A549 (cell line): Measurements from ENCODE around the gene ZNF423. TPM values are rescaled to one million over a fixed set of nuclear protein-coding genes. Genes with fewer than 3 reads are reported as not detected.

Source experiments
- ATAC-seq, 2 experiments: fragments of 200-7000 bp in 1 of 2; fragments of >200 bp in 1 of 2; cut with Nextera tagmentation in 1 of 2; cut with Tn5 transposase in 1 of 2; 3 replicates each; pipeline versions ENCODE4 v1.8.0 to v1.9.1; 2018 to 2020; ENCODE audit warnings: mild to moderate bottlenecking in 1 of 2, moderate library complexity in 1 of 2
- CTCF ChIA-PET: fragments of 300-600 bp; sonication (Branson Sonifier 250); formaldehyde crosslinking; extraction: SDS; loops from one replicate; lab custom pipeline; 2021; ENCODE audit warnings: antibody characterized with exemption, inconsistent platforms; lab: Yijun Ruan, JAX
- POLR2A ChIA-PET: fragments of 350-600 bp; formaldehyde crosslinking; extraction: SDS; loops from one replicate; lab custom pipeline; 2021; ENCODE audit warnings: antibody characterized with exemption, inconsistent platforms; lab: Yijun Ruan, JAX
- DNase-seq, 2 experiments: peaks; one replicate each; pipeline versions ENCODE4 v3.0.0 to v3.0.0-alpha.2; 2011 to 2016; ENCODE audit warnings: low read depth in 1 of 2, low spot score in 1 of 2
- FAIRE-seq: peaks from 2 replicates; lab custom pipeline; 2011; peaks lifted over from hg19 to GRCh38; lab: Jason Lieb, UNC
- H3K27ac ChIP-seq, 2 experiments: fragments of >200 bp; sonication (Bioruptor Twin); formaldehyde crosslinking; 3 replicates each; pipeline ENCODE4 v1.5.1; 2016 to 2017
- H3K4me1 ChIP-seq: fragments of >200 bp; sonication (Bioruptor Twin); formaldehyde crosslinking; 3 replicates; pipeline ENCODE4 v1.6.1; 2016
- H3K4me2 ChIP-seq: fragments of >200 bp; sonication (Bioruptor Twin); formaldehyde crosslinking; 3 replicates; pipeline ENCODE4 v1.6.1; 2016
- H3K4me3 ChIP-seq: fragments of >200 bp; sonication (Bioruptor Twin); formaldehyde crosslinking; 3 replicates; pipeline ENCODE4 v1.5.1; 2016
- H3K9me3 ChIP-seq: fragments of >200 bp; sonication (Bioruptor Twin); formaldehyde crosslinking; 3 replicates; pipeline ENCODE4 v1.6.1; 2016
- BHLHE40 ChIP-seq: IDR thresholded peaks from 2 replicates; pipeline ENCODE4 v1.6.1; 2012; ENCODE audit warnings: low read depth, low read length, inconsistent platforms
- CBX8 ChIP-seq: fragments of 200-600 bp; sonication (generic); IDR thresholded peaks from 2 replicates; pipeline ENCODE4 v1.6.1; 2016
- CEBPB ChIP-seq, 2 experiments: fragments of >200 bp in 1 of 2; sonication (Bioruptor Twin) in 1 of 2; formaldehyde crosslinking in 1 of 2; IDR thresholded peaks; 2 replicates each; pipeline ENCODE4 v1.6.1; 2012 to 2016
- CHD4 ChIP-seq: fragments of 200-600 bp; sonication (generic); IDR thresholded peaks from 2 replicates; pipeline ENCODE4 v1.6.1; 2016; ENCODE audit warnings: antibody characterized with exemption, mild to moderate bottlenecking, borderline replicate concordance
- EHF ChIP-seq: fragments of 250-450 bp; sonication (Bioruptor Pico); IDR thresholded peaks from 2 replicates; pipeline ENCODE4 v1.5.0; 2020; ENCODE audit warnings: mild to moderate bottlenecking
- ESRRA ChIP-seq: fragments of 150-350 bp; IDR thresholded peaks from 2 replicates; pipeline ENCODE4 v1.6.1; 2014; ENCODE audit warnings: mild to moderate bottlenecking, low read length, borderline replicate concordance
- JUNB ChIP-seq: fragments of >200 bp; sonication (Bioruptor Twin); formaldehyde crosslinking; IDR thresholded peaks from 2 replicates; pipeline ENCODE4 v1.6.1; 2016
- NFE2L2 ChIP-seq: fragments of 150-350 bp; conservative IDR thresholded peaks from 2 replicates; pipeline ENCODE4 v1.6.1; 2014; ENCODE audit warnings: low read length
- NR3C1 ChIP-seq: fragments of >200 bp; sonication (Bioruptor Twin); formaldehyde crosslinking; IDR thresholded peaks from 3 replicates; pipeline ENCODE4 v1.6.1; 2017
- RAD21 ChIP-seq, 2 experiments: fragments of >200 bp in 1 of 2; sonication (Bioruptor Twin) in 1 of 2; formaldehyde crosslinking in 1 of 2; IDR thresholded peaks in 1 of 2; conservative IDR thresholded peaks in 1 of 2; 2 replicates in 1 of 2; 3 replicates in 1 of 2; pipeline ENCODE4 v1.6.1; 2012 to 2018; ENCODE audit warnings: inconsistent platforms in 1 of 2
- TP53 ChIP-seq: fragments of 250-450 bp; sonication (Bioruptor Pico); IDR thresholded peaks from 2 replicates; pipeline ENCODE4 v1.5.0; 2021; ENCODE audit warnings: mild to moderate bottlenecking, moderate library complexity
- ZFP36 ChIP-seq: fragments of 450-650 bp; IDR thresholded peaks from 2 replicates; pipeline ENCODE4 v1.6.1; 2014; ENCODE audit warnings: borderline replicate concordance; ENCODE audit not compliant: partially characterized antibody
- WGBS: methylation state at CpG from one replicate; pipeline ENCODE4 v1.1.6; 2017; ENCODE audit errors: missing lambda C conversion rate; 5-methylcytosine and 5-hydroxymethylcytosine counted together
- polyA plus RNA-seq, 4 experiments: library from polyadenylated mRNA; depleted of rRNA in 3 of 4; stranded (reverse); fragments of >200 nt; fragmentation: RNase III in 1 of 4; extraction: RNeasy Plus Mini Kit Qiagen cat#74134 plus additional on column Dnase treatment in 1 of 4; gene quantifications; 2 replicates in 3 of 4; 3 replicates in 1 of 4; pipeline ENCODE4 v1.2.3, GENCODE V29; 2011 to 2017
- TF ChIP-seq, protein P1 (sequence below): IDR thresholded peaks from 2 replicates; pipeline ENCODE4 v1.6.1; 2012
- TF ChIP-seq, protein P2 (sequence below): fragments of 250-450 bp; sonication (Bioruptor Pico); IDR thresholded peaks from 2 replicates; pipeline ENCODE4 v1.5.0; 2021; ENCODE audit warnings: mild to moderate bottlenecking, moderate library complexity, borderline replicate concordance
- TF ChIP-seq, protein P3 (sequence below): fragments of 200-600 bp; sonication (generic); IDR thresholded peaks from 2 replicates; pipeline ENCODE4 v1.6.1; 2016; ENCODE audit warnings: antibody characterized with exemption, mild to moderate bottlenecking, moderate library complexity
- TF ChIP-seq, protein P4 (sequence below): fragments of 250-450 bp; sonication (Bioruptor Pico); IDR thresholded peaks from 2 replicates; pipeline ENCODE4 v1.5.0; 2020; ENCODE audit warnings: low read depth, mild to moderate bottlenecking, moderate library complexity
- TF ChIP-seq, protein P5 (sequence below): fragments of 150-350 bp; IDR thresholded peaks from 2 replicates; pipeline ENCODE4 v1.6.1; 2014; ENCODE audit warnings: low read depth, mild to moderate bottlenecking, low read length

ZNF423 gene
- polyA plus RNA-seq, 2 of the 4 experiments (the other 2 are of a cell fraction), result 0.04 to 0.10 TPM

DNA sequence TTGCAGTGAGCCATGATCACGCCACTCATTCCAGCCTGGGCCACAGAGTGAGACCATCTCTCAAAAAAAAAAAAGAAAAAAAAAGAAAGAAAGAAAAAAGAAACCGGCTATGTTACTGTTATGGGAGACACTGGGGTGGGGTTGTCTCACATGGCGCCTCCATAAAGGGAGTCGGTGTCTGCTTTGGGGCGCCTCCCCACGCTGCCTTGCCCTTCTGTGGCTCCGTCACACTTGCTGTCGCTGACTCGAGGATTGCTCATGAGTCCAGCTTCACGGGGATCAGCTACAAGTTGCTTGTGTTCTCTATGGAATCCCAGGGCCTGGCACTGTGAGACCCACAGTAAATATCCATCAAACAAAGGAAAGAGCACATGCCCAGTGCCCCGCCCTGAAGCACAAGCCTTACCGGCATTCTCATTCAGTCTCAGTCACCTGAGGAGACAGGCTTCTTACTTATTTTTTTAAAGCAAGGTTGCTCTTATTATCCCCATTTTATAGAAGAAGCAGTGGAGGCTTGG lies 40.6 kb upstream of the ZNF423 start:
- Histone ChIP-seq H3K4me3 (no peak overlapping the region), H3K4me1 (no peaks in the 10 kb centered on the region), H3K27ac (no peak overlapping the region), H3K4me2 (no peak overlapping the region), H3K9me3 (no peaks in the 10 kb centered on the region)
- TF ChIP-seq ZFP36 (no peak), TP53 (CRISPR knock-in tag) (no peak), EHF (CRISPR knock-in tag) (no peak), ESRRA (no peak), NFE2L2 (no peak)
- TF ChIP-seq, protein P1, sequence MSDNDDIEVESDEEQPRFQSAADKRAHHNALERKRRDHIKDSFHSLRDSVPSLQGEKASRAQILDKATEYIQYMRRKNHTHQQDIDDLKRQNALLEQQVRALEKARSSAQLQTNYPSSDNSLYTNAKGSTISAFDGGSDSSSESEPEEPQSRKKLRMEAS, result no peak
- TF ChIP-seq, protein P2, sequence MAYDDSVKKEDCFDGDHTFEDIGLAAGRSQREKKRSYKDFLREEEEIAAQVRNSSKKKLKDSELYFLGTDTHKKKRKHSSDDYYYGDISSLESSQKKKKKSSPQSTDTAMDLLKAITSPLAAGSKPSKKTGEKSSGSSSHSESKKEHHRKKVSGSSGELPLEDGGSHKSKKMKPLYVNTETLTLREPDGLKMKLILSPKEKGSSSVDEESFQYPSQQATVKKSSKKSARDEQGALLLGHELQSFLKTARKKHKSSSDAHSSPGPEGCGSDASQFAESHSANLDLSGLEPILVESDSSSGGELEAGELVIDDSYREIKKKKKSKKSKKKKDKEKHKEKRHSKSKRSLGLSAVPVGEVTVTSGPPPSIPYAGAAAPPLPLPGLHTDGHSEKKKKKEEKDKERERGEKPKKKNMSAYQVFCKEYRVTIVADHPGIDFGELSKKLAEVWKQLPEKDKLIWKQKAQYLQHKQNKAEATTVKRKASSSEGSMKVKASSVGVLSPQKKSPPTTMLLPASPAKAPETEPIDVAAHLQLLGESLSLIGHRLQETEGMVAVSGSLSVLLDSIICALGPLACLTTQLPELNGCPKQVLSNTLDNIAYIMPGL (CRISPR knock-in tag), result no peak
- TF ChIP-seq, protein P3, sequence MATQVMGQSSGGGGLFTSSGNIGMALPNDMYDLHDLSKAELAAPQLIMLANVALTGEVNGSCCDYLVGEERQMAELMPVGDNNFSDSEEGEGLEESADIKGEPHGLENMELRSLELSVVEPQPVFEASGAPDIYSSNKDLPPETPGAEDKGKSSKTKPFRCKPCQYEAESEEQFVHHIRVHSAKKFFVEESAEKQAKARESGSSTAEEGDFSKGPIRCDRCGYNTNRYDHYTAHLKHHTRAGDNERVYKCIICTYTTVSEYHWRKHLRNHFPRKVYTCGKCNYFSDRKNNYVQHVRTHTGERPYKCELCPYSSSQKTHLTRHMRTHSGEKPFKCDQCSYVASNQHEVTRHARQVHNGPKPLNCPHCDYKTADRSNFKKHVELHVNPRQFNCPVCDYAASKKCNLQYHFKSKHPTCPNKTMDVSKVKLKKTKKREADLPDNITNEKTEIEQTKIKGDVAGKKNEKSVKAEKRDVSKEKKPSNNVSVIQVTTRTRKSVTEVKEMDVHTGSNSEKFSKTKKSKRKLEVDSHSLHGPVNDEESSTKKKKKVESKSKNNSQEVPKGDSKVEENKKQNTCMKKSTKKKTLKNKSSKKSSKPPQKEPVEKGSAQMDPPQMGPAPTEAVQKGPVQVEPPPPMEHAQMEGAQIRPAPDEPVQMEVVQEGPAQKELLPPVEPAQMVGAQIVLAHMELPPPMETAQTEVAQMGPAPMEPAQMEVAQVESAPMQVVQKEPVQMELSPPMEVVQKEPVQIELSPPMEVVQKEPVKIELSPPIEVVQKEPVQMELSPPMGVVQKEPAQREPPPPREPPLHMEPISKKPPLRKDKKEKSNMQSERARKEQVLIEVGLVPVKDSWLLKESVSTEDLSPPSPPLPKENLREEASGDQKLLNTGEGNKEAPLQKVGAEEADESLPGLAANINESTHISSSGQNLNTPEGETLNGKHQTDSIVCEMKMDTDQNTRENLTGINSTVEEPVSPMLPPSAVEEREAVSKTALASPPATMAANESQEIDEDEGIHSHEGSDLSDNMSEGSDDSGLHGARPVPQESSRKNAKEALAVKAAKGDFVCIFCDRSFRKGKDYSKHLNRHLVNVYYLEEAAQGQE, result no peak
- ChIA-PET POLR2A (no interaction called here), CTCF (interaction anchor here (3.1 kb wide), 1 partner anchor 39 kb away, joined by 11 read pairs; the partner anchor contains the start of gene ZNF423)
- 49% methylated on average over 12 of the region's 12 CpGs for WGBS
- FAIRE-seq (no peak), ATAC-seq (no peak), DNase-seq (no peak)

DNA sequence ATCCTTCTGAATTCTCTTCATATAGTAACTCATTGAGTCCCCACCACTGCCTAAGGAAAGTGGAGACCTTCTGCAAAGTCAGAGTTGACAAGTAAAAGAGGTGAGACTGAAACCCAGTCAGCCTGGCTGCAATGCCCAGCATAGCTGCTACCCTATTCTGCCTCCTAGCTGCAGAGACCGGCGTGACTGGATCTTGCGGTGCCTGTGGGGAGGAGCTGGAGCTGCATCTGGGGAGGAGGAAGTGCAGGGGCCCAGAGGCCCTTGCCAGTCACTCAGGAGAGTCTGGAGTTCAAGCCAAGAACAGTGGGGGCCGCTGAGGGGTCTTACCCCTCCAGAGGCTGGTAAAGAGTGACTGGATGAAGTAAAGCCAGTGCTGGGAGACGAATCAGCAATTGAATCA lies 35.0 kb upstream of the ZNF423 start:
- peak in 1 of 2 experiments; percentile 15 for DNase-seq
- ChIA-PET CTCF (interaction anchor here (0.9 to 5.9 kb wide), 4 partner anchors 14 to 34 kb away, joined by 3 to 36 read pairs (median 6); no protein-coding TSS in a partner anchor), POLR2A (no interaction called here)
- Histone ChIP-seq H3K4me1 (no peaks in the 10 kb centered on the region), H3K9me3 (peaks cover 13% of the 10 kb centered on the region; the same call in 2 of the 3 replicates), H3K27ac (no peak overlapping the region), H3K4me3 (no peak overlapping the region), H3K4me2 (no peak overlapping the region)
- 37% methylated on average over 5 of the region's 5 CpGs for WGBS
- peak in 1 of 2 experiments; percentile 50; a peak in 2 of 6 replicates for ATAC-seq
- FAIRE-seq, result no peak
- no peak for TF ChIP-seq BHLHE40
- no peak for TF ChIP-seq ZFP36
- TF ChIP-seq, protein P4, sequence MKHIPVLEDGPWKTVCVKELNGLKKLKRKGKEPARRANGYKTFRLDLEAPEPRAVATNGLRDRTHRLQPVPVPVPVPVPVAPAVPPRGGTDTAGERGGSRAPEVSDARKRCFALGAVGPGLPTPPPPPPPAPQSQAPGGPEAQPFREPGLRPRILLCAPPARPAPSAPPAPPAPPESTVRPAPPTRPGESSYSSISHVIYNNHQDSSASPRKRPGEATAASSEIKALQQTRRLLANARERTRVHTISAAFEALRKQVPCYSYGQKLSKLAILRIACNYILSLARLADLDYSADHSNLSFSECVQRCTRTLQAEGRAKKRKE, result no peak
- TF ChIP-seq RAD21 (conservative IDR thresholded peaks at IDR 0.05 in 1 of 2, IDR thresholded peaks at IDR 0.05 in 1 of 2), result no peak
- no peak for TF ChIP-seq CBX8
- TF ChIP-seq CEBPB (IDR thresholded peaks at IDR 0.05), result no peak
- TF ChIP-seq TP53 (CRISPR knock-in tag), result no peak
- TF ChIP-seq, protein P5, sequence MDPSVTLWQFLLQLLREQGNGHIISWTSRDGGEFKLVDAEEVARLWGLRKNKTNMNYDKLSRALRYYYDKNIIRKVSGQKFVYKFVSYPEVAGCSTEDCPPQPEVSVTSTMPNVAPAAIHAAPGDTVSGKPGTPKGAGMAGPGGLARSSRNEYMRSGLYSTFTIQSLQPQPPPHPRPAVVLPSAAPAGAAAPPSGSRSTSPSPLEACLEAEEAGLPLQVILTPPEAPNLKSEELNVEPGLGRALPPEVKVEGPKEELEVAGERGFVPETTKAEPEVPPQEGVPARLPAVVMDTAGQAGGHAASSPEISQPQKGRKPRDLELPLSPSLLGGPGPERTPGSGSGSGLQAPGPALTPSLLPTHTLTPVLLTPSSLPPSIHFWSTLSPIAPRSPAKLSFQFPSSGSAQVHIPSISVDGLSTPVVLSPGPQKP, result no peak
- TF ChIP-seq NR3C1, result no peak
- no peak for TF ChIP-seq JUNB
- no peak for TF ChIP-seq CHD4
